IMR-90 (cell line): ENCODE data around the gene AGK.

ENCODE experiments used
- CHD1 ChIP-seq: IDR thresholded peaks from 2 replicates; pipeline ENCODE4 v1.6.1; 2012; ENCODE audit warnings: low read depth, low read length, improper control_type of control experiment
- CTCF ChIP-seq: conservative IDR thresholded peaks from 2 replicates; pipeline ENCODE4 v1.5.1; 2012; ENCODE audit warnings: mild to moderate bottlenecking, low read depth, low read length, improper control_type of control experiment
- ELK1 ChIP-seq: fragments of 150-350 bp; IDR thresholded peaks from 2 replicates; pipeline ENCODE4 v1.6.1; 2016; ENCODE audit warnings: low read depth, mild to moderate bottlenecking, low read length, moderate library complexity, borderline replicate concordance
- MAZ ChIP-seq: IDR thresholded peaks from 2 replicates; pipeline ENCODE4 v1.6.1; 2012; ENCODE audit warnings: low read depth, mild to moderate bottlenecking, low read length, improper control_type of control experiment, moderate library complexity, borderline replicate concordance
- POLR2A ChIP-seq: IDR thresholded peaks from 2 replicates; pipeline ENCODE4 v1.6.1; 2012; ENCODE audit warnings: mild to moderate bottlenecking, low read depth, low read length
- RAD21 ChIP-seq: IDR thresholded peaks from 2 replicates; pipeline ENCODE4 v1.6.1; 2012; ENCODE audit warnings: low read length, improper control_type of control experiment
- USF2 ChIP-seq: fragments of 150-350 bp; IDR thresholded peaks from 2 replicates; pipeline ENCODE4 v1.6.1; 2017; ENCODE audit warnings: mild to moderate bottlenecking, antibody characterized with exemption, low read length, low read depth

DNA sequence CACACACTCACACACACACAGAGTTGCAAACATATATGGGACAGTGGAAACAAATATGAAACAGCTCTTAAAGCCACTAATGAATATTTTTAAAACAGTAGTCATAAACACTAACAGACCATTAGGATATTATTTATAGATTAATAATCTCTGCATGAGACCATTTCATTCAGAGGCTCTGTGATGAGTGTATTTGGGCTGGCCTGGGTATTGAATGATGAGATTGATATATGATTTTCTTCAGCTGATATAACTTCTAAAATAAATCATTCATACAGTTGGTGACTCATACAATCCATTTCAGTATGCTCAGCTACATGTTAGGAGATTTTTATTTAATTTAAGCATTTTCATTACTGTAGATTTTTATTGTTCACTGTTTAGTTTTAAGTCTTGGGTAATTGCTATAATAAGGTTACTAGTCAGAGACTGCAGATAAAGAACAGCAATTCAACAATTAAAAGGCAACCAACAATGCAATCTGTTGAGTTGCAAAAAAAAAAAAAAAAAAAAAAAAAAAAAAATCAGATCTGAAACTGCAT, 25.2 kb upstream of the AGK start:
- no peak for TF ChIP-seq POLR2A
- no peak for TF ChIP-seq CTCF
- no peak for TF ChIP-seq RAD21
- TF ChIP-seq ELK1: no peak
- no peak for TF ChIP-seq USF2
- TF ChIP-seq CHD1: no peak
- TF ChIP-seq MAZ: no peak
